HG02642 (cell line): ENCODE measurements around the gene GPR52.
"Not testable (repeated sequence)": the region's sequence is repeated elsewhere in the genome, so short reads cannot be mapped to it uniquely, and the experiment has no call there.

ENCODE experiments used
- ATAC-seq: cut with Tn5 transposase; IDR thresholded peaks from one replicate; pipeline ENCODE4 v1.9.1; 2021; ENCODE audit warnings: mild to moderate bottlenecking; ENCODE audit not compliant: unreplicated experiment, poor library complexity

GPR52 gene, protein sequence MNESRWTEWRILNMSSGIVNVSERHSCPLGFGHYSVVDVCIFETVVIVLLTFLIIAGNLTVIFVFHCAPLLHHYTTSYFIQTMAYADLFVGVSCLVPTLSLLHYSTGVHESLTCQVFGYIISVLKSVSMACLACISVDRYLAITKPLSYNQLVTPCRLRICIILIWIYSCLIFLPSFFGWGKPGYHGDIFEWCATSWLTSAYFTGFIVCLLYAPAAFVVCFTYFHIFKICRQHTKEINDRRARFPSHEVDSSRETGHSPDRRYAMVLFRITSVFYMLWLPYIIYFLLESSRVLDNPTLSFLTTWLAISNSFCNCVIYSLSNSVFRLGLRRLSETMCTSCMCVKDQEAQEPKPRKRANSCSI

GRCh38 chr1:174447866-174448530 lies at the start of gene GPR52:
Gene GPR52 (plus strand): TSS chr1:174447964. CDS start chr1:174448112, 148 bp downstream.
- ATAC-seq: no peak

DNA sequence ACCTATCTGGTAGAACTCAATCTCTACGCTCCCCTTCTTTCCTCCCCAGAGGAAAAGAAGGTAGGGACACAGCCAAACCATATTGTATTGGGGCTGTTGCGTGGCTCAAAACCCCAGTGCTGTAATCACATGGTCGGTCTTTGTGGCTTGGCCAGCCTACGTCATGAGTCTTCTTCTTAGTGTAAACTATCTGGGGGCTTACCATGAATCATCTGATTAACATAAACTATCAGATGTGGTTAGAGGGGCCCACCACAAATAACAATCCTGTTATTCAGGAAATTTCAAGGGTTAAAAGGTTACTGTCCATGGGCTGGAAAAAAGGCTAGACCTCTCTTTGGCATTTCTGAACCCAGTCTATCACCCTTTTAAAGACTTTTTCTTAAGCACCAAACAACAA lies 49.5 kb upstream of the GPR52 start:
- ATAC-seq: no peak

DNA sequence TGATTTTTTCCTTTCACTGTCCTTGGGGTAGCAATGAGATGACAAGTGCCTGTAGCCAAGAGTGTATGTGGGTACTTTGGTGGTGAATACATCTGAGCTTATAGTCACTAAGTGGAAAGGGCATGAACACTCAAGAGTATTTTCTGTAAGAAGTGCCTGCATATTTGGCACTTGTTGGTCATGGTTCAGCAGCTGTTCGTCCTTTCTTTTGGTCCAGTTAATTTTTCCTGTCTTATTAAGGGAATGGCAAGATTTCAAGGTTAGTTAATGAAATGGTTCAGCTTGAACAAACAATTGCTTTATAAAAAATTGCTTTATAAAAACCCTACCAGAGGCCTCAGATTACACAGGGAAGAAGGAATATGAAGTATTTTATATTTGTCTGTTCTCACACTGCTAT lies 48.6 kb upstream of the GPR52 start:
- no peak for ATAC-seq

GRCh38 chr1:174401075-174401474 lies 46.7 kb upstream of the GPR52 start:
- no peak for ATAC-seq

DNA sequence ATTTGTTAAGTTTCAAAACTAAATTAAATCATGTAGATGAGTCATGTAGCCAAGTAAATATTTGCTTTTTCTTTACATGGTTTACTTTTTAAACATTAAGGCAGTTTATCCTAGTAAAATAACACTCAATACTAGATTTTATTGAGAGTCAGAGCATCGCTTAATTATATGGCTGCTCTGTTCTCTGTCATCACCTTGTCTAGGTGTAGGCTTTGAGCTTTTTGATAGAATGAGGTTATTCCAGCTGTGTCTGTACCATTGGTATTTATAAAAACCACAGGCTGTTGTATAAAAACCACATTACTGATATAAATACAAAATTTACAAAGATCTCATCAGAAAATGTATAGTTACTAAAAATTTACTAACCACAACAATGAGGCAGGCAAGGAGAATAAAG lies 42.5 kb upstream of the GPR52 start:
- ATAC-seq: no peak

DNA sequence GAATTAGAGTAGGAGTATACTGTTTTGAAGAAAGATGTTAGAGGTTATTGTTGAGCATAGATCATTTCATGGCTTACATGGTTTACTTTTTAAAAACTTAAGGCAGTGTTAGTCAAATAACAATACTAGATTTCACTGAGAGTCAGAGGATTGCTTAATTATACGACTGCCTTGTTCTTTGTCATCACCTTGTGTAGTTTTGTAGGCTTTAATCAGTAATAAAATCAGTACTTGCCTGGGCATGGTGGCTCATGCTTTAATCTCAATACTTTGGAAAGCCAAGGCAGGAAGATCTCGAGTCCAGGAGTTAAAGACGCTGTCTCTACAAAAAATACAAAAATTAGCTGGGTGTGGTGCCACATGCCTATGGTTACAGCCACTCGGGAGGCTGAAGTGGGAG lies 41.3 kb upstream of the GPR52 start:
- ATAC-seq: no peak

- no peak for ATAC-seq
Observed at GRCh38 chr1:174407665-174408064, 40.1 kb upstream of the GPR52 start.

- ATAC-seq: no peak
Observed at GRCh38 chr1:174408146-174408545, 39.6 kb upstream of the GPR52 start.

- ATAC-seq: not testable (repeated sequence)
Observed at GRCh38 chr1:174409801-174410200, 38.0 kb upstream of the GPR52 start.

DNA sequence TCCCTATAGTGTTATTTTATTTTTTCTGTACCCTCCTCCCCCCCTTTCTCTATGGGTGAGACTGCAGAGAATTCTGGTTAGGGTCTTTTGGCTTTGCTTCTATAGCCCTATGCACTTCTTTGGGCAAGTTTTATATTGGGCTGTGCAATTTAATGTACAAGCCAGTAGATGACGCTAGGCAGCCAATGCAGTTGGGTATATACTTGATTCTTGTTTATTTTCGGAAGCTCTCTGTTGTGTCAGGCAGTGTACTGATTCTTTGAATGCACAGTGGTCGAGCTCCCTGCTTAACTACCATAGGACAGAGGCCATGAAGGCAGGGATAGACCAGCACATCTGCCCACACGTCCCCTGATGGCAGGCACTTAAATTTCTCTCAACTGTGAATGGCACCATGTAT lies 34.1 kb upstream of the GPR52 start:
- no peak for ATAC-seq

GRCh38 chr1:174414203-174414602 lies 33.6 kb upstream of the GPR52 start:
- no peak for ATAC-seq

DNA sequence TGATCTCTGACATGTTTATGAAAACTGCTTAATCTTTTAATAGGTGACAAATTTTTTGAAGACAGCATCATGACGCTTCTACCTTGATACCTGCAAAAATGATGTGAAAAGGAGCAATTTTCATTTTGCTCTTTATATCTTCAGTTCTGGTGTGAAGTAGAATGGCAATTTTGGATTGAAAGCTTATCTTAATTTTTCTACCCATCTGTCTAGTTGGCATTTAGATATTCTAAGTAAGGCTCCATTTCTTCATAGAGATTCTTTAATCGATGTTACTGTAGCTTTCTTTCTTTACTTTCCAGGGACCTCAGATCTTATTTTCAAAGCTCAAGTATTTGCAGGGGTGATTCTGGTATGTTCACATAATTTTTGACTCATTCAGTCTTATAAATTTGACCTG lies 32.3 kb upstream of the GPR52 start:
- no peak for ATAC-seq

- no peak for ATAC-seq
Observed at GRCh38 chr1:174417921-174418320, 29.8 kb upstream of the GPR52 start.

DNA sequence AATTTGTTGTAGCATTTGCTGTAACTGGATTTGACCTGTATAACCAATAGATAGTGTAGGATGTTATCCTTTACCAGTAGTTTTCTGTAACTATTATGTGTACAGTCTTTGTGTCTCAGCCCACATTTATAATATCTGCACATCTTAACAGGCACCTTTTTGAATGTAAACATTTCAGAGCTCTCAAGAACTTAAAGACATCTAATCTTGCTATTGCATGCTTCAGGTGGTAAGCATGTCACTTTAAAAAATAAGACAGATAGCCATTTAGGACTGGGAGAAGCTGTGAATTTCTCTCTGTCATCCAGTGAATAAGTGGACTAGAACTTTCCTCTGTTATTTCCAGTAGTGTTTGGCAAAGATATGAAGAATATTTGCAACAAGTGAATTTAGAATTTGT lies 22.6 kb upstream of the GPR52 start:
- no peak for ATAC-seq

DNA sequence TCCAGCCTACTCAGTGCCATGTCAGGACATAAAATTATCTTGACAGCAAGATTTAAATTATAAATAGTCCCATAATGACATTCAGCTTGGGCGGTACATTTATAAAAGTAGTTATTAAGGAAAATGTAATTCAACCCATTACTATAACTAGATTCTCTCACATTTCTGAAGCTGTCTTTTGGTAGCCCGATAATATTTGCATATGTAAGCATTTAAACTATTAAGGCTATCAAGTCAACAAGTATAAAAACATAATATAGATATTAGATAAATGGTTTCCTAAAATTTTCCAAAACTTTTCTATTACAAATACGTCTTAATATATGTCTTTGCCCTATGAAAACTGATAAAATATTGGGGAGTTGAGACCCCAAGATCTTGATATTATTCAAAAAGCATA lies 21.6 kb upstream of the GPR52 start:
- ATAC-seq: no peak

GRCh38 chr1:174428033-174428432 lies 19.7 kb upstream of the GPR52 start:
- no peak for ATAC-seq

- no peak for ATAC-seq
Observed at GRCh38 chr1:174428739-174429138, 19.0 kb upstream of the GPR52 start.

DNA sequence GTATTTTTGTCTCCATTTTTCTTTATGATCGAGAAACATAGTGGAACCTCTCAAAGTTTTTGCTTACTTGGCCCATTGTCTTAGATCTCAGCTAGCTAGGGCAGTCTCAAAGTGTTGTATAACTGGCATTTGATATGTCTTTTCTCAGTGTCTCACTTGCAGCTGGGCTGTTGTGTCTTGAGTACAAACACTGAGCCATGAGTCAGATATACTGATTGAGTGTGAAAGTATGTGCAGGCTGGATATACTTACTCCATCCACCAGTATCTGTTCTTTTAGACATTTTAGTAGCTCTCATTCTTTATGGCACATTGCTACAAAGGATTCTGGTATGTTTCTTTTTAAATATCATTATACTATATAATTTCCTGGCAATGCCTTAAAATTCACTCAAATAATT lies 14.3 kb upstream of the GPR52 start:
- no peak for ATAC-seq

DNA sequence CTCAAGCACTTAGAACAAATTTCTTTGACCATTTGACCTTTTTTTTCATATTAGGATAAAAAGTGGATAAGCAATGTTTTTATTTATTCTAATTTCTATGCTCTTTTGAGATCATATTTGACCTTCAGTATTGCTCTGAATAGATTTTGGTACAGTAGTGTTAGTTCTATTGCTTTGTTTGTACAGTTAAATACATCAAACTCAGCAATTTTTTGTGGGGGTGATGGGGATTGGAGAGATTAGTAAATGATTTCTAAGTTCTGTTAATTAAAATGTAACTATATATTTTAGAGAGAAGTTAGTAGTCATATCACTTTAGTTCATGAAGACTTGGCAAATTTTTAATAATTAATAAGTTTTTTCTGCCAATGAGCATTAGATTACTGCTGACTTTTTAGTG lies 2.4 kb upstream of the GPR52 start:
- no peak for ATAC-seq

DNA sequence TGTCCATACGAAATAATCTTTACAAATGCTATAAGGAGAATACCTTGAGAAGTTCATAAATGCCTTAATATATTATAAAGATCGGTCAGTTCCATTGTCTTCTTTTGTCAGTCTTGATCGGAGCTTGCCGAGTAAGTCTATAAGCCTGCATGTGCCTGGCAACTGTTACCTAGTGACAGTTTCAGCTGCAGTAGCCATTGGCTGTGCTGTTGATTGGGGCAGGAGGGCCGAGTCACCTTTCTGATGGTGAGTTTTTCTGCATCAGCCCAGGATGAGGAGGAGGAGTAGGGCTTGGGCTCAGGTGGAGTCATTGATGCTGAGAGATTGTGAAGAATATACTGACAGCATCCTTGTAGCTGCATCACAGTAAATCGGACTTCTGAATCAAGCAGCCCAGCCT lies 1.9 kb upstream of the GPR52 start:
- no peak for ATAC-seq

- ATAC-seq: no peak
Observed at GRCh38 chr1:174448531-174448883, 743 bp downstream of the GPR52 start.

GRCh38 chr1:174448974-174449373 lies 1.2 kb downstream of the GPR52 start:
- no peak for ATAC-seq
